Sigmoid colon (tissue), 4 donors: ENCODE measurements around the gene DNHD1.

Experiments used
- CTCF ChIP-seq, 4 experiments: fragments of 450-650 bp in 3 of 4; fragments of 200-600 bp in 1 of 4; IDR thresholded peaks; one replicate each; pipeline ENCODE4 v1.5.1; 2016 to 2019; ENCODE audit warnings: antibody characterized with exemption in 4 of 4, mild to moderate bottlenecking in 3 of 4, moderate library complexity in 2 of 4
- EP300 ChIP-seq, 4 donors: sonication (generic); formaldehyde crosslinking; IDR thresholded peaks; one replicate each; pipeline ENCODE4 v1.6.1; 2017; ENCODE audit warnings: antibody characterized with exemption in 4 of 4
- POLR2A ChIP-seq, 2 donors: fragments of 450-650 bp; IDR thresholded peaks; one replicate each; pipeline ENCODE4 v1.6.1; 2016; ENCODE audit warnings: antibody characterized with exemption in 2 of 2, mild to moderate bottlenecking in 2 of 2, moderate library complexity in 2 of 2
- POLR2AphosphoS5 ChIP-seq, 4 donors: sonication (generic); formaldehyde crosslinking; IDR thresholded peaks; one replicate each; pipeline ENCODE4 v1.6.1; 2017; ENCODE audit warnings: antibody characterized with exemption in 4 of 4

GRCh38 chr11:6617315-6617781, 120.3 kb downstream of the DNHD1 start:
- TF ChIP-seq POLR2A (IDR thresholded peaks at IDR 0.05) (no peak), CTCF (IDR thresholded peaks at IDR 0.05) (no peak), POLR2AphosphoS5 (IDR thresholded peaks at IDR 0.05) (no peak), EP300 (IDR thresholded peaks at IDR 0.05) (no peak)
